Measurements from ENCODE around the gene CTNNA2. TPM values are rescaled to one million over a fixed set of nuclear protein-coding genes. Genes with fewer than 3 reads are reported as not detected.

CTNNA2 gene
- total RNA-seq, 1 experiment from 2014 or later, result 0.54 TPM

DNA sequence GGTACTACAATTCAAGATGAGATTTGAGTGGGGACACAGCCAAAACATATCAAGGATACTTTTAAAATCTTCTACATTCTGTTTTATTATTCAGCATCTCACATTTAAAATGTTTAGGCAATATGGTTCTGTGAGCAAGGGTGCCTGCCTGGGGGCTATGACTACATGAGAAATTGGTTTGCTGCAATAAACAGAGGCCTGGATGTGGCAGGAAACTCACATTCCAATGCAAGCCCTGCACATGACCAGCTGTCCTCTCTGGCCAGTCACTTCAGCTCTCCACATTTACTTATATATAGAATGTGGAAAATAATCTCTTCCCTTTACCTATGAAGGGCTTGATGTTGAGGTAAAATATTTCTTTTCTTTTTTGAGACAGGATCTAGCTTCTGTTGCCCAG is 598.3 kb downstream of the CTNNA2 start:
- no peak for TF ChIP-seq CTCF (IDR thresholded peaks at IDR 0.05)
- TF ChIP-seq, protein P1, sequence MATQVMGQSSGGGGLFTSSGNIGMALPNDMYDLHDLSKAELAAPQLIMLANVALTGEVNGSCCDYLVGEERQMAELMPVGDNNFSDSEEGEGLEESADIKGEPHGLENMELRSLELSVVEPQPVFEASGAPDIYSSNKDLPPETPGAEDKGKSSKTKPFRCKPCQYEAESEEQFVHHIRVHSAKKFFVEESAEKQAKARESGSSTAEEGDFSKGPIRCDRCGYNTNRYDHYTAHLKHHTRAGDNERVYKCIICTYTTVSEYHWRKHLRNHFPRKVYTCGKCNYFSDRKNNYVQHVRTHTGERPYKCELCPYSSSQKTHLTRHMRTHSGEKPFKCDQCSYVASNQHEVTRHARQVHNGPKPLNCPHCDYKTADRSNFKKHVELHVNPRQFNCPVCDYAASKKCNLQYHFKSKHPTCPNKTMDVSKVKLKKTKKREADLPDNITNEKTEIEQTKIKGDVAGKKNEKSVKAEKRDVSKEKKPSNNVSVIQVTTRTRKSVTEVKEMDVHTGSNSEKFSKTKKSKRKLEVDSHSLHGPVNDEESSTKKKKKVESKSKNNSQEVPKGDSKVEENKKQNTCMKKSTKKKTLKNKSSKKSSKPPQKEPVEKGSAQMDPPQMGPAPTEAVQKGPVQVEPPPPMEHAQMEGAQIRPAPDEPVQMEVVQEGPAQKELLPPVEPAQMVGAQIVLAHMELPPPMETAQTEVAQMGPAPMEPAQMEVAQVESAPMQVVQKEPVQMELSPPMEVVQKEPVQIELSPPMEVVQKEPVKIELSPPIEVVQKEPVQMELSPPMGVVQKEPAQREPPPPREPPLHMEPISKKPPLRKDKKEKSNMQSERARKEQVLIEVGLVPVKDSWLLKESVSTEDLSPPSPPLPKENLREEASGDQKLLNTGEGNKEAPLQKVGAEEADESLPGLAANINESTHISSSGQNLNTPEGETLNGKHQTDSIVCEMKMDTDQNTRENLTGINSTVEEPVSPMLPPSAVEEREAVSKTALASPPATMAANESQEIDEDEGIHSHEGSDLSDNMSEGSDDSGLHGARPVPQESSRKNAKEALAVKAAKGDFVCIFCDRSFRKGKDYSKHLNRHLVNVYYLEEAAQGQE (IDR thresholded peaks at IDR 0.05; ENCODE audit: insufficient read depth in 1 of 2, low read depth in 2 of 2, low read length in 1 of 2), result no peak
- TF ChIP-seq POLR2AphosphoS5 (IDR thresholded peaks at IDR 0.05; ENCODE audit: low read depth, low read length), result no peak
- TF ChIP-seq TCF7L2 (IDR thresholded peaks at IDR 0.05; ENCODE audit: low read depth, low read length), result no peak
- TF ChIP-seq SIN3A (IDR thresholded peaks at IDR 0.05; ENCODE audit: borderline replicate concordance, insufficient read depth, low read depth, low read length), result no peak
- in situ Hi-C loops (cut with HindIII; ENCODE audit: low pct_unique_long_range_greater_than_20kb, low sequenced_read_pairs), result no loop called here
- CTCF ChIA-PET, result no interaction called here
- Histone ChIP-seq H3K27ac (ENCODE audit: low read length) (no peak overlapping the region), H3K4me3 (ENCODE audit: low read depth in 2 of 2, low read length in 2 of 2) (no peak overlapping the region), H3K36me3 (ENCODE audit: control insufficient read depth, insufficient read depth, low read length) (no peaks in the 10 kb centered on the region), H3K9me3 (ENCODE audit: control insufficient read depth, insufficient read depth, low read depth, low read length) (no peaks in the 10 kb centered on the region), H3K4me1 (ENCODE audit: control insufficient read depth, insufficient read depth, low read length) (no peaks in the 10 kb centered on the region), H3K27me3 (ENCODE audit: control insufficient read depth, insufficient read depth, low read length) (no peaks in the 10 kb centered on the region)
- intact Hi-C loops (cut with micrococcal nuclease; ENCODE audit: unreplicated experiment), result no loop called here
- BruUV-seq (replicated peaks), result no TSS peak
- DNase-seq (ENCODE audit: low read depth, low spot score), result no peak
- POLR2A ChIA-PET, result no interaction called here
- no peak for ATAC-seq

DNA sequence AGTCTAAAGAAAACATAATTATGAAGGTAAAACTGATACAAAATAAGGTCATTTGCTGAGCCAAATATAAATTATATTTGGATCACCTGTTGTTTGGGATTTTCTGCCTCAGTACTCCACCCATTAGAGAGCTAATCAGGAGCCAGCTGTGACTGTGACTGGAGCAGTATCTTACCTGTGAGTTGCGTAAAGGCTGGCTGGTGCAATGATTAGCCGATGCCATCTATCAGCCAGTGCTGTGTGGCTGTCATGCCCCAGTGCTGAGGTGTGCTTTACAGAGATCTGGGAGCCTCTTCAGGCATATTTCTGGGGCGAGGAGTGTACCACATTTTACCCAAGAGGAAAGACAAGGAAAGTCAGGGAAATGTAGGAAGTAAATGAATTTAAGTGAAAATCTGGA is 599.9 kb downstream of the CTNNA2 start:
- ChIA-PET POLR2A (no interaction called here), CTCF (no interaction called here)
- intact Hi-C loops (cut with micrococcal nuclease; ENCODE audit: unreplicated experiment), result no loop called here
- BruUV-seq (replicated peaks), result no TSS peak
- TF ChIP-seq POLR2AphosphoS5 (IDR thresholded peaks at IDR 0.05; ENCODE audit: low read depth, low read length), result no peak
- TF ChIP-seq, protein P1 (IDR thresholded peaks at IDR 0.05; ENCODE audit: insufficient read depth in 1 of 2, low read depth in 2 of 2, low read length in 1 of 2), result no peak
- TF ChIP-seq SIN3A (IDR thresholded peaks at IDR 0.05; ENCODE audit: borderline replicate concordance, insufficient read depth, low read depth, low read length), result no peak
- no peak for TF ChIP-seq TCF7L2 (IDR thresholded peaks at IDR 0.05; ENCODE audit: low read depth, low read length)
- no peak for TF ChIP-seq CTCF (IDR thresholded peaks at IDR 0.05)
- H3K27me3 ChIP-seq (ENCODE audit: control insufficient read depth, insufficient read depth, low read length), result no peaks in the 10 kb centered on the region
- no peaks in the 10 kb centered on the region for H3K4me1 ChIP-seq (ENCODE audit: control insufficient read depth, insufficient read depth, low read length)
- H3K9me3 ChIP-seq (ENCODE audit: control insufficient read depth, insufficient read depth, low read depth, low read length), result no peaks in the 10 kb centered on the region
- no peaks in the 10 kb centered on the region for H3K36me3 ChIP-seq (ENCODE audit: control insufficient read depth, insufficient read depth, low read length)
- H3K27ac ChIP-seq (ENCODE audit: low read length), result no peak overlapping the region
- H3K4me3 ChIP-seq (ENCODE audit: low read depth in 2 of 2, low read length in 2 of 2), result no peak overlapping the region
- DNase-seq (ENCODE audit: low read depth, low spot score), result no peak
- ATAC-seq, result no peak
- in situ Hi-C loops (cut with HindIII; ENCODE audit: low pct_unique_long_range_greater_than_20kb, low sequenced_read_pairs), result no loop called here

Measured in Panc1 (cell line).